ENCODE measurements around the gene AEBP1. TPM values are rescaled to one million over a fixed set of nuclear protein-coding genes. Genes with fewer than 3 reads are reported as not detected.
A peak's percentile ranks its signal among the peaks of the same experiment; 100 is the strongest.

Gene AEBP1
- total RNA-seq, 2 experiments from 2014 or later: 35.0 to 64.2 TPM

DNA sequence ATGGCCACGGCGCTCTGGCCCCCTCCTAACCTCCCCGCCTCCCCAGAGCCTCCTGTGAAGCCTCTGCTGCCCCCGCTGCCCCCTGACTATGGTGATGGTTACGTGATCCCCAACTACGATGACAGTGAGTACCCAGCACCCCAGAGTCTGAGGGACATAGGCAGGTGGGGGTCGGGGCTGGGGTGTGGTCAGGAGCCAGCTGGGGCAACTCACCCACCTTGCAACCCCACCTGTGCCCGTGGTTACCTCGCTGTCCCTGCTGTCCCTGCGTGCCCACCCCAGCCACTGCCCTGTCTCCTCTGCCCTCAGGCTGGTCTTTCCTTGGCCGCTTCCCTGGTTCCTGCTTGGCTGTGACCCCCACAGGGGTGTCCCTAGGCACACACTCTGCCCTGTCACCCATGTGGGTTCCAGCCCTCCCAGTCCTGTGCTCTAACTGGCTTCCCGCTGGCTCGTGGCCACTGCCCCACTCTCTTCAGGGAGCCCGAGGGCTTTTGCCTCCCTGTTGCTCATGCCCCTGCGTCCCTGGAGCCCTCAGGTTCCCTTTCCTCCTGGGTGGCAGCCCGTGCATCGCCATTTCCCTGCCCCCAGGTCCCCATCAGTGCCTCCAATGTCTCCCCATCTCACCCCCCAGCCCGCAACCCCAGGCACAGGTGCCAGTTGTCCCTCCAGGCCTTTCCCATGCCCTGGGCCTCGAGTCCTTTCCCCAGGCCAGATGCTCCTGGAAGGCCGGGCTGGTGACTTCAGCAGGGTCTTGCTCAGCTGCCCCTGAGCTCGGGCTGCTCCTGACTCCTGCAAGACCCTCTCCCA, 4.0 kb downstream of the AEBP1 start:
- CTCF ChIA-PET (ENCODE audit: unreplicated experiment): no interaction called here
- H3K9me3 ChIP-seq (ENCODE audit: low read length): no peaks in the 10 kb centered on the region
- no peak overlapping the region for H3K27ac ChIP-seq (ENCODE audit: low read depth, low read length, poor library complexity, severe bottlenecking)
- no peak overlapping the region for H2AFZ ChIP-seq (ENCODE audit: low read length)
- H3K79me2 ChIP-seq (ENCODE audit: insufficient read depth, low read depth, low read length): no peaks in the 10 kb centered on the region
- intact Hi-C loops (cut with micrococcal nuclease; ENCODE audit: unreplicated experiment): no loop called here
- DNase-seq (ENCODE audit: low spot score): no peak
- BruUV-seq (replicated peaks): no TSS peak
- TF ChIP-seq EZH2phosphoT487 (IDR thresholded peaks at IDR 0.05; ENCODE audit: borderline replicate concordance, low read depth, low read length): no peak
- TF ChIP-seq, protein P1, sequence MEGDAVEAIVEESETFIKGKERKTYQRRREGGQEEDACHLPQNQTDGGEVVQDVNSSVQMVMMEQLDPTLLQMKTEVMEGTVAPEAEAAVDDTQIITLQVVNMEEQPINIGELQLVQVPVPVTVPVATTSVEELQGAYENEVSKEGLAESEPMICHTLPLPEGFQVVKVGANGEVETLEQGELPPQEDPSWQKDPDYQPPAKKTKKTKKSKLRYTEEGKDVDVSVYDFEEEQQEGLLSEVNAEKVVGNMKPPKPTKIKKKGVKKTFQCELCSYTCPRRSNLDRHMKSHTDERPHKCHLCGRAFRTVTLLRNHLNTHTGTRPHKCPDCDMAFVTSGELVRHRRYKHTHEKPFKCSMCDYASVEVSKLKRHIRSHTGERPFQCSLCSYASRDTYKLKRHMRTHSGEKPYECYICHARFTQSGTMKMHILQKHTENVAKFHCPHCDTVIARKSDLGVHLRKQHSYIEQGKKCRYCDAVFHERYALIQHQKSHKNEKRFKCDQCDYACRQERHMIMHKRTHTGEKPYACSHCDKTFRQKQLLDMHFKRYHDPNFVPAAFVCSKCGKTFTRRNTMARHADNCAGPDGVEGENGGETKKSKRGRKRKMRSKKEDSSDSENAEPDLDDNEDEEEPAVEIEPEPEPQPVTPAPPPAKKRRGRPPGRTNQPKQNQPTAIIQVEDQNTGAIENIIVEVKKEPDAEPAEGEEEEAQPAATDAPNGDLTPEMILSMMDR (conservative IDR thresholded peaks at IDR 0.05; ENCODE audit: low read length): no peak
- POLR2A ChIA-PET: no interaction called here
- H3K4me1 ChIP-seq (ENCODE audit: insufficient read depth, low read length, poor library complexity, severe bottlenecking): peaks cover 38% of the 10 kb centered on the region
- no peak overlapping the region for H3K4me2 ChIP-seq (ENCODE audit: low read length)
- H3K4me3 ChIP-seq (ENCODE audit: low read depth, low read length, poor library complexity, severe bottlenecking): no peak overlapping the region
- no peaks in the 10 kb centered on the region for H4K20me1 ChIP-seq (ENCODE audit: insufficient read depth, low read length)
- peaks cover 25% of the 10 kb centered on the region for H3K36me3 ChIP-seq (ENCODE audit: insufficient read depth, low read length)
- H3K9me2 ChIP-seq (ENCODE audit: insufficient read depth, low read length): no peaks in the 10 kb centered on the region

DNA sequence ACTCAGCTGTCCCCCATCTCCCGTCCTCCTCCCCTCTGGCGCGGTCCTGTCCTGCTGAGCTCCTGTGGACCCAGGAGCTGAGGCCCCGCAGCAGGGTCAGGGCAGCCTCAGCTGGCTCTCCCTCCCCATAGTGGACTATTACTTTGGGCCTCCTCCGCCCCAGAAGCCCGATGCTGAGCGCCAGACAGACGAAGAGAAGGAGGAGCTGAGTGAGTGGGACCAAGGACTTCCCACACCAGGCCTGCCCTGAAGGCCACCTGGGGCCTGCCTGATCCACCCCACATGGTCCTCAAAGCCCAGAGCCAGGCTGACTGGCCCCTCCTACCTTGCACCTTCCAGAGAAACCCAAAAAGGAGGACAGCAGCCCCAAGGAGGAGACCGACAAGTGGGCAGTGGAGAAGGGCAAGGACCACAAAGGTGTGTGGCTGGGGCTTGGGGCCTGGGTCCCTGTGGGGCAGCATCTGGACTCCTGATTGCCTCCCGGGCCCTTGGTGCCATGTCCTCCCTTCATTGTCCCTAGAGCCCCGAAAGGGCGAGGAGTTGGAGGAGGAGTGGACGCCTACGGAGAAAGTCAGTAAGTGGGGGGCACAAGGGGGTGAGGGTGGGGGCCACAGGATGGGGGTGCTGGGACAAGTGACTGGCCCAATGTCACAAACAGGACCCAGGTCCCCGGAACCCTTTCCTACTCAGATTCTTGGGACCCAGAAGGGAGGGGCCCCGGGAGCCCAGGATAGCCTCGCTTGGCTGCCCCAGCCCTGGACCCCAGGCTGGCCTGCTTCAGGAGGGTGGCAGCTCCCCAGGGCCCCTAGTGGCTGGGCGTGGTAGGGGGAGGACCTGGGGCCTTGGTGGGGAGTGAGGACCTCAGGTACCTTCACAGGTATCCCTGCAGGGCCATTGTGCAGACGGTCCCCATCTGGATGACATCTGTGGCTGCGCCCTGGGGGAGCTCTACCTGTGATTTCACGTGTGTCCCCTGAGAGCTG, 4.9 kb downstream of the AEBP1 start:
- H3K27ac ChIP-seq (ENCODE audit: low read depth, low read length, poor library complexity, severe bottlenecking): no peak overlapping the region
- TF ChIP-seq, protein P1 (conservative IDR thresholded peaks at IDR 0.05; ENCODE audit: low read length): peak; percentile 59
- TF ChIP-seq EZH2phosphoT487 (IDR thresholded peaks at IDR 0.05; ENCODE audit: borderline replicate concordance, low read depth, low read length): no peak
- POLR2A ChIA-PET: no interaction called here
- H3K9me3 ChIP-seq (ENCODE audit: low read length): no peaks in the 10 kb centered on the region
- CTCF ChIA-PET (ENCODE audit: unreplicated experiment): no interaction called here
- intact Hi-C loops (cut with micrococcal nuclease; ENCODE audit: unreplicated experiment): no loop called here
- peaks cover 33% of the 10 kb centered on the region for H3K36me3 ChIP-seq (ENCODE audit: insufficient read depth, low read length)
- no peak overlapping the region for H2AFZ ChIP-seq (ENCODE audit: low read length)
- H3K4me1 ChIP-seq (ENCODE audit: insufficient read depth, low read length, poor library complexity, severe bottlenecking): peaks cover 31% of the 10 kb centered on the region
- H4K20me1 ChIP-seq (ENCODE audit: insufficient read depth, low read length): no peaks in the 10 kb centered on the region
- no peak overlapping the region for H3K4me3 ChIP-seq (ENCODE audit: low read depth, low read length, poor library complexity, severe bottlenecking)
- H3K4me2 ChIP-seq (ENCODE audit: low read length): no peak overlapping the region
- no peaks in the 10 kb centered on the region for H3K9me2 ChIP-seq (ENCODE audit: insufficient read depth, low read length)
- H3K79me2 ChIP-seq (ENCODE audit: insufficient read depth, low read depth, low read length): no peaks in the 10 kb centered on the region
- no TSS peak for BruUV-seq (replicated peaks)
- DNase-seq (ENCODE audit: low spot score): no peak

All from OCI-LY7 (cell line).